Measurements from ENCODE around the gene HAUS3.

The HAUS3 gene

GRCh38 chr4:2266821-2267220, 24.9 kb upstream of the HAUS3 start:
- no peaks in the 10 kb centered on the region for H3K79me2 ChIP-seq (ENCODE audit: insufficient read depth, low read length)
- H3K4me2 ChIP-seq (ENCODE audit: low read depth, low read length, poor library complexity, severe bottlenecking): no peak overlapping the region
- no peaks in the 10 kb centered on the region for H3K9me2 ChIP-seq (replicated peaks; ENCODE audit: insufficient read depth, low read length)
- no peak overlapping the region for H3K4me3 ChIP-seq (ENCODE audit: insufficient read depth, low read length, poor library complexity, severe bottlenecking)
- H3K27ac ChIP-seq (ENCODE audit: low read depth, low read length): no peak overlapping the region
- TF ChIP-seq, protein P1, sequence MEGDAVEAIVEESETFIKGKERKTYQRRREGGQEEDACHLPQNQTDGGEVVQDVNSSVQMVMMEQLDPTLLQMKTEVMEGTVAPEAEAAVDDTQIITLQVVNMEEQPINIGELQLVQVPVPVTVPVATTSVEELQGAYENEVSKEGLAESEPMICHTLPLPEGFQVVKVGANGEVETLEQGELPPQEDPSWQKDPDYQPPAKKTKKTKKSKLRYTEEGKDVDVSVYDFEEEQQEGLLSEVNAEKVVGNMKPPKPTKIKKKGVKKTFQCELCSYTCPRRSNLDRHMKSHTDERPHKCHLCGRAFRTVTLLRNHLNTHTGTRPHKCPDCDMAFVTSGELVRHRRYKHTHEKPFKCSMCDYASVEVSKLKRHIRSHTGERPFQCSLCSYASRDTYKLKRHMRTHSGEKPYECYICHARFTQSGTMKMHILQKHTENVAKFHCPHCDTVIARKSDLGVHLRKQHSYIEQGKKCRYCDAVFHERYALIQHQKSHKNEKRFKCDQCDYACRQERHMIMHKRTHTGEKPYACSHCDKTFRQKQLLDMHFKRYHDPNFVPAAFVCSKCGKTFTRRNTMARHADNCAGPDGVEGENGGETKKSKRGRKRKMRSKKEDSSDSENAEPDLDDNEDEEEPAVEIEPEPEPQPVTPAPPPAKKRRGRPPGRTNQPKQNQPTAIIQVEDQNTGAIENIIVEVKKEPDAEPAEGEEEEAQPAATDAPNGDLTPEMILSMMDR (IDR thresholded peaks at IDR 0.05; ENCODE audit: insufficient read depth, low read length, poor library complexity, severe bottlenecking): no peak
- TF ChIP-seq EZH2phosphoT487 (conservative IDR thresholded peaks at IDR 0.05; ENCODE audit: low read length): no peak
- H3K36me3 ChIP-seq (ENCODE audit: low read length): no peaks in the 10 kb centered on the region
- no peaks in the 10 kb centered on the region for H3K27me3 ChIP-seq (ENCODE audit: low read length)
- H3F3A ChIP-seq (ENCODE audit: insufficient read depth): no peaks in the 10 kb centered on the region
- H3K9me3 ChIP-seq (ENCODE audit: insufficient read depth, low read length): no peaks in the 10 kb centered on the region
- no peak overlapping the region for H2AFZ ChIP-seq (ENCODE audit: low read depth, low read length, severe bottlenecking)
- no peaks in the 10 kb centered on the region for H4K20me1 ChIP-seq (ENCODE audit: low read depth, low read length)
- no peak overlapping the region for H3K9ac ChIP-seq (ENCODE audit: low read length)

DNA sequence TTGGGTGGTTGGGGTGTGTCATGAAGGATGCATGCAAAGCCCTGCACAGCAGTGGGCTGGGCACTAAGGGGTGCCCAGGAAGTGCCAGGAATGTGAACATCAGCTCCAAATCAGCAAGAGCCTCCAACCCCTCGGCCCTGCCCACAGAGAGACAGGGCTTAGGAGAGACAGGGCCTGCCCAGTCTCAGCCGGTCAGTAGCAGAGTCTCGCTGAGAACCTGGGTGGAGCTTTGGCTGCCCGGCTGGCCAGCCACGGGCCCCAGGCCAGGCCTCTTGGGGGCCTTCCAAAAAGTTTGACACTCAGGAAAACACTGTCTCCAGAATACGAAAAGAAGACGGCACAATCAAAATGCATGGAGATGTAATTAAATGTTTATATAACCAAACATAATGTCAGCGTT, 24.3 kb upstream of the HAUS3 start:
- no peak overlapping the region for H3K4me3 ChIP-seq (ENCODE audit: insufficient read depth, low read length, poor library complexity, severe bottlenecking)
- H3K27me3 ChIP-seq (ENCODE audit: low read length): no peaks in the 10 kb centered on the region
- no peaks in the 10 kb centered on the region for H3K9me3 ChIP-seq (ENCODE audit: insufficient read depth, low read length)
- H3K79me2 ChIP-seq (ENCODE audit: insufficient read depth, low read length): no peaks in the 10 kb centered on the region
- no peaks in the 10 kb centered on the region for H3F3A ChIP-seq (ENCODE audit: insufficient read depth)
- no peaks in the 10 kb centered on the region for H4K20me1 ChIP-seq (ENCODE audit: low read depth, low read length)
- H3K9me2 ChIP-seq (replicated peaks; ENCODE audit: insufficient read depth, low read length): no peaks in the 10 kb centered on the region
- H3K4me2 ChIP-seq (ENCODE audit: low read depth, low read length, poor library complexity, severe bottlenecking): no peak overlapping the region
- no peak overlapping the region for H2AFZ ChIP-seq (ENCODE audit: low read depth, low read length, severe bottlenecking)
- H3K36me3 ChIP-seq (ENCODE audit: low read length): no peaks in the 10 kb centered on the region
- TF ChIP-seq EZH2phosphoT487 (conservative IDR thresholded peaks at IDR 0.05; ENCODE audit: low read length): no peak
- TF ChIP-seq, protein P1 (IDR thresholded peaks at IDR 0.05; ENCODE audit: insufficient read depth, low read length, poor library complexity, severe bottlenecking): no peak
- H3K27ac ChIP-seq (ENCODE audit: low read depth, low read length): no peak overlapping the region
- H3K9ac ChIP-seq (ENCODE audit: low read length): no peak overlapping the region

- H3K27me3 ChIP-seq (ENCODE audit: low read length): no peaks in the 10 kb centered on the region
- no peak overlapping the region for H3K9ac ChIP-seq (ENCODE audit: low read length)
- H3K9me2 ChIP-seq (replicated peaks; ENCODE audit: insufficient read depth, low read length): no peaks in the 10 kb centered on the region
- no peaks in the 10 kb centered on the region for H3F3A ChIP-seq (ENCODE audit: insufficient read depth)
- no peak overlapping the region for H3K4me3 ChIP-seq (ENCODE audit: insufficient read depth, low read length, poor library complexity, severe bottlenecking)
- no peaks in the 10 kb centered on the region for H3K36me3 ChIP-seq (ENCODE audit: low read length)
- H4K20me1 ChIP-seq (ENCODE audit: low read depth, low read length): no peaks in the 10 kb centered on the region
- no peak for TF ChIP-seq EZH2phosphoT487 (conservative IDR thresholded peaks at IDR 0.05; ENCODE audit: low read length)
- TF ChIP-seq, protein P1 (IDR thresholded peaks at IDR 0.05; ENCODE audit: insufficient read depth, low read length, poor library complexity, severe bottlenecking): no peak
- no peaks in the 10 kb centered on the region for H3K79me2 ChIP-seq (ENCODE audit: insufficient read depth, low read length)
- no peak overlapping the region for H3K27ac ChIP-seq (ENCODE audit: low read depth, low read length)
- H2AFZ ChIP-seq (ENCODE audit: low read depth, low read length, severe bottlenecking): no peak overlapping the region
- no peaks in the 10 kb centered on the region for H3K9me3 ChIP-seq (ENCODE audit: insufficient read depth, low read length)
- no peak overlapping the region for H3K4me2 ChIP-seq (ENCODE audit: low read depth, low read length, poor library complexity, severe bottlenecking)
Observed at GRCh38 chr4:2265113-2266110, 23.5 kb upstream of the HAUS3 start.
